Fibroblast of skin of scalp (primary cell): ENCODE results near the gene TYW3.
"Not testable (repeated sequence)": the region's sequence is repeated elsewhere in the genome, so short reads cannot be mapped to it uniquely, and the experiment has no call there.

Experiments used
- DNase-seq: peaks from one replicate; pipeline ENCODE4 v3.0.0-alpha.2; 2013

Gene TYW3

DNA sequence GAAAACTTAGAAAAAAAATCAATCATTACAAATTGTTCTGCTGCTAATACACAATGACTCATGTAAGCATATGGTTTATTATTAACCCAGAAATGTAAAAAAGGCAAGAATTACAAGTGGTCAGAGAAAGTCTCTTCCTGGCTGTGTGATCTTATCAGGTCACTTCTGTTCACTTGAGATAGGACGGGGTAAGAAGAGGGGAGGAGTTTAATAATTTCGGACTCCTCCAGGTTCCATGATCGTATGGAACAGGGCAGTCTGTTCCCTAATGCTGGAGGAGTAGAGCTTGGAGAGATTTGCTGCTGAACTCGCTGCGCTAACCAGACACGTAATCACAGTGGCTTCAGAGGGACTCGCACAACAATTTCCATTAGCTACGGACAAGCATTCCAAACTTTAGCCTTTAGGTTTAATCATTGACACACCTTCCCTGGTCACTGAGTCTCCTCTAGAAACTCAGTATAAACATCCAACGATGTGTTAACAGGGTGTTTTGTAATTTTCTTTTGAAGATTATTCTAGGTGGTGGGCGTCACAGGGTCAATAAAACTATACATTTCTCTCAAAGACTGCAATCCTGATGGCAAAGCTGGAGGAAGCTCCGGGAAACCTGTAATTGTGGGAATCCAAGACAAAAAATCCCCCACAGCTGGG, 1.4 kb upstream of the TYW3 start:
- DNase-seq = no peak

DNA sequence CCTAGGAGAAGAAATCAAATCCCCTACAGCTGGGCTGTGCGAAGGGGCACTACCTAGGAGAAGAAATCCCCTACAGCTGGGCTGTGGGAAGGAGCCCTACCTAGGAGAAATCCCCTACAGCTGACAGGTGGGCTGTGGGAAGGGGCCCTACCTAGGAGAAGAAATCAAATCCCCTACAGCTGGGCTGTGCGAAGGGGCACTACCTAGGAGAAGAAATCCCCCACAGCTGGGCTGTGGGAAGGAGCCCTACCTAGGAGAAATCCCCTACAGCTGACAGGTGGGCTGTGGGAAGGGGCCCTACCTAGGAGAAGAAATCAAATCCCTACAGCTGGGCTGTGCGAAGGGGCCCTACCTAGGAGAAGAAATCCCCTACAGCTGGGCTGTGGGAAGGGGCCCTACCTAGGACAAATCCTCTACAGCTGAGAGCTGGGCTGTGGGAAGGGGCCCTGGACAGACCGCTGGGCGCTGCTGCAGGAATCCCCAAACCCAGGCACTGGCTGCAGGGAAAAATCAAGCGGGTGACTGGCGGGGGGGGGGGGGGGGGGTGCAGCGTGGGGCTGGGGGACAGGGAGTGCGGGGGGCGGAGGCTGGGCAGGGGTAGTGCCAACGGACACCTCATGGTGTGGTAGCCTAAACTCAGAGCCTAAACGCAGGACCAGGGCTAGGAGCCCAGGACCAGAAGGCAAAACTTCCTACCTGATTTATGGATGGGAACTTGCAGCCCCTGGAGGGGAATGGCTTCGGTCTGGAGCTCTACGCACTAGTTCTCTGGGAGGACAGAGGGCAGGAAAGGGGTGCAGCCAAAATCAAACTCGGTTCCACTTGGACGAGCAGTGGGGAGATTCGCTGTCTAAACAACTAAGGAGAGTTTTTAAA, 643 bp upstream of the TYW3 start:
- not testable (repeated sequence) for DNase-seq

DNA sequence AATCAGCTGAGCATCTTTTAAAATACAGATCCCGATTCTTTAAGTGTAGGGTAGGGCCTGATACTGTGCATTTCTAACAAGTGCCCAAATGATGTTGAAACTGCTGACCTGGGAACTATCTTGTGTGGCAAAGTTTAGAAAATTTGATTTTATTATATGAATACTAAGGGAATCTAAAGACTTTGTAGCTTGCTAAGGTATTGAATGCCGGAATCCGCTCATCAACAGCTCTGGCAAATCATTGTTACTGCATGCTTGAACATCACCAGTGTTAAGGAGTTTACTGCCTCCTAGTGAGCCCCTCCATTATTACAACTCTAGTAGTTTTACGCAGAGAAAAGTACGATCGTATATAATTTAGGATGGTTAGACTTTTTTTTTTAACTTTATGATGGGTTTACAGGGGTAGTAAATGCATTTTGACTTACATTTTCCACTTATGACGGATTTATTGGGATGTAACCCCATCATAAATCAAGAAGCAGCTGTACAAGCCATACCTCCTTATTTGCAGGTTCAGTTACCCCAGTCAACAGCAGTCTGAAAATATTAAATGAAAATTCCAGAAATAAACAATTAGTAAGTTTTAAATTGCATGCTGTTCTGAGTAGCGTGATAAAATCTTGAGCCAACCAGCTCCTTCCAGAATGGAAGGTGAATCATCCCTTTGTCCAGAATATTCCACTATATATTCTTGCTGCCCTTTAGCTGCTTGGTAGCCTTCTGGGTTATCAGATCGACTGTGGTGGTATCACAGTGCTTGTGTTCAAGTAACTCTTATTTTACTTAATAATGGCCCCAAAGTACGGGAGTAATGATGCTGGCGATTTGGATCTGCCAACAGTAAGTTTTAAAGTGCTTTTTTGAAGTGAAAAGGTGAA, 892 bp downstream of the TYW3 start:
- peak; percentile 76 for DNase-seq

DNA sequence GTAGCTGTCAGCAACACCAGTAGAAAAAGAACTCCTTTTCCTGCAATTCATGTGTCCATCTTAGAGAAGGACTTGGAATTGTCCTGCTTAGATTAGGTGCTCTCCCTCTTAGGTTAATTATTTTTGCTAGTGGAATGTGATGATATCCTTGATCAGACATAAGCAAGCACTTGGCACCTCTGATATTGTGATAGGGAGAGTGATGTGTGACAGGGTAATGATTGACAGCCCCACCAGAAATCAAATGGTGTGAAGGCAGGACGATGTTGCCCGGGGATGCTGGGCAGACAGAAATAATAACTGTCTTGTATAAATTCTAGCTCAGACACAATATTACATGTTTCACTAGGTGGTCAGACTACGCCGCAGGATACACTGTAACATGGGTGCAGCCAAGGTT, 4.4 kb downstream of the TYW3 start:
- DNase-seq = no peak

DNA sequence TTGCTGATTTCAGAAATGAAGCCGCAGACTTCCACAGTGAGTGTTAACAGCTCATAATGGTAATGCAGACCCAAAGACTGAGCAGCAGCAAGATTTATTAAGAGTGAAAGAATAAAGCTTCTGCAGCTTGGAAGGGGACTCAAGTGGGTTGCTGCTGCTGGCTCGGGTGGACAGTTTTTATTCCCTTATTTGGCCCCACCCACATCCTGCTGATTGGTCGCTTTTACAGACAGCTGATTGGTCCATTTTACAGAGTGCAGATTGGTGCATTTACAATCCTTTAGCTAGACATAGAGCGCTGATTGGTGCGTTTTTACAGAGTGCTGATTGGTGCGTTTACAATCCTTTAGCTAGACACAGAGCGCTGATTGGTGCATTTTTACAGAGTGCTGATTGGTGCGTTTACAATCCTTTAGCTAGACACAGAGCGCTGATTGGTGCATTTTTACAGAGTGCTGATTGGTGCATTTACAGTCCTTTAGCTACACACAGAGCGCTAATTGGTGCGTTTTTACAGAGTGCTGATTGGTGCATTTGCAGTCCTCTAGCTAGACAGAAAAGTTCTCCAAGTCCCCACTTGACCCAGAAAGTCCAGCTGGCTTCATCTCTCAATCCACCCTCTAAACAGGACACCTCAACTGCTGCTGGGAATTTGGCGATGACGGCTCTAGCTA, 7.5 kb downstream of the TYW3 start:
- not testable (repeated sequence) for DNase-seq

DNA sequence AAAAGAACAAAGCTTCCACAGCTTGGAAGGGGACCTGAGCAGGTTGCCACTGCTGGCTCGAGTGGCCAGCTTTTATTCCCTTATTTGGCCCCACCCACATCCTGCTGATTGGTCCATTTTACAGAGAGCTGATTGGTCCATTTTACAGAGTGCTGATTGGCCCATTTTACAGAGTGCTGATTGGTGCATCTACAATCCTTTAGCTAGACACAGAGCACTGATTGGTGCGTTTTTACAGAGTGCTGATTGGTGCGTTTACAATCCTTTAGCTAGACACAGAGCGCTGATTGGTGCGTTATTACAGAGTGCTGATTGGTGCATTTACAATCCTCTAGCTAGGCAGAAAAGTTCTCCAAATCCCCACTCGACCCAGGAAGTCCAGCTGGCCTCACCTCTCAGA, 12.3 kb downstream of the TYW3 start:
- not testable (repeated sequence) for DNase-seq

DNA sequence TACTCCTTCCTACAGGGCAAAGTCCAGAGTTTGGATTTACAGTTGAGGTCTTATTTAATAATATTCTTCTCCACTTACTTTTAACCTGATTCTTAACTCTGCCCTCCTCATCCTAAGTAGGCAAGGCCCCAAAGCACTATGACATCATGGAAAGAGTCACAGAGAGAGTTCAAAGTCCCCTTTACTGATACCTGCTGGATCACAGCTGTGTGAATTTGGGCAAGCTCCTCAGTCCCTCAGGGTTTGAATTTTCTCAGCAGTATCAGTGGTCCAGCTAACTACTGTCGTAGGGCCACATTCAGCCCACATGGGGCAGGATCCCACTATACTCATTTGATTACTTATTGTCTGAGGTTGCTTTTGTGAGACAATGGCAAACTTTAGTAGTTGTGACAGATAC, 16.0 kb downstream of the TYW3 start:
- no peak for DNase-seq

DNA sequence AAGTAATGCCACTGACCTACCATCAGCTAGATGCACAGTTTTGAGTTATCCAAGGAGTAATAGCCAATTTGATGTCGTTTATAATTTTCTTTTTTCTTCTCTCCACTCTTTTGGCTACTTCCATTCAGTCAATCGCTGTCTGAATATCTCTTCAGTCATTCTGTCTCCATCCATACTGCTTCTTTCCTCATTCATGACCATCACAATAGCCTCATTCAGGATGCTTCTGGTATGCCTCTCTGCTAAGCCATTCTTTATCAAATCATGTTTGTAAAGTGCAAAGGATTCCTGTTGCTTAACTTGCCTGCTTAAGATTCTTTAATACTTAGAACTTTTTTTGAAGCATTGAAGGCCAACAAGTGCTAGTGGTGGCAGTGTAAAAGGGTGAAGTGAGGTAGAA, 20.2 kb downstream of the TYW3 start:
- DNase-seq = no peak

DNA sequence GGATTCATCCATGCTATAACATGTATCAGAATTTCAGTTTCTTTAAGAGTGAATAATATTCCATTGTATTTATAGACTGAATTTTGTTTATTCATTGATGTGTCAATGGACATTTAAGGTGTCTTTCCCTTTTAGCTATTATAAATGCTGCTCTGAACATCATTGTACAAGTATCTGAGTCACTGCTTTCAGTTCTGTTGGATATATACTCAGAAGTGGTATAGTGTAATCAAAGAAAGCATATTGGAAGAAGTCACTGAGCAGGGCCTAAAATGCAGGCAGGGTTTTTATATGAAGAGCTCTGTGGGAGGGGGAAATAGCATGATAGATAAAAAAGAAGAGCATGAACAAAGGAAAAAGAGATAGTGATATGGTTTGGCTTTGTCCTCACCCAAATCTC, 22.5 kb downstream of the TYW3 start:
- no peak for DNase-seq

DNA sequence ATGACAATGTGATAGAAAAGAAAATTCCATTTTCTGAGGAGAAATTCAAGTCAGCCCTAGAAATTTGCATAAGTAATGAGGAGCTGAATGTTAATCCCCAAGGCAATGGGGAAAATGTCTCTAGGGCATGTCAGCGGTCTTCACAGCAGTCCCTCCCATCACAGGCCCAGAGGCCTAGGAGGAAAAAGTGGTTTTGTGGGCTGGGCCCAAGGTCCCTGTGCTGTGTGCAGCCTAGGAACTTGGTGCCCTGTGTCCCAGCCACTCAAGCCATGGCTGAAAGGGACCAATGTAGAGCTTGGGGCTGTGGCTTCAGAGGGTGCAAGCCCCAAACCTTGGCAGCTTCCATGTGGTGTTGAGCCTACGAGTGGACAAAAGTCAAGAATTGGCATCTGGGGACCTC, 23.7 kb downstream of the TYW3 start:
- DNase-seq = not testable (repeated sequence)

DNA sequence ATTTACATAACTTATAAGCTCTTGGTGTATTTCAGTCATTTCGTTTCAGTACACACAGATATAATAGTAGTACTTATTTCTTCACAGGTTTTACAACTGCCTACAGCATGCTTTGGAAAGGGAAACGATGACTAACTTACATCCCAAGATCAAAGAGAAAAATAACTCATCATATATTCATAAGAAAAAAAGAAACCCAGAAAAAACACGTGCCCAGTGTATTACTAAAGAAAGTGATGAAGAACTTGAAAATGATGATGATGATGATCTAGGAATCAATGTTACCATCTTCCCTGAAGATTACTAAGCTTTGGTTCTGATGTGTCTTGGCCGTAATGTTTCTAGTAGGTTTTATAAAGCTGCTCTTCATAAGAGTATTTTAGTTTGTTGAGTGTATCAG, 30.9 kb downstream of the TYW3 start:
- DNase-seq = no peak

DNA sequence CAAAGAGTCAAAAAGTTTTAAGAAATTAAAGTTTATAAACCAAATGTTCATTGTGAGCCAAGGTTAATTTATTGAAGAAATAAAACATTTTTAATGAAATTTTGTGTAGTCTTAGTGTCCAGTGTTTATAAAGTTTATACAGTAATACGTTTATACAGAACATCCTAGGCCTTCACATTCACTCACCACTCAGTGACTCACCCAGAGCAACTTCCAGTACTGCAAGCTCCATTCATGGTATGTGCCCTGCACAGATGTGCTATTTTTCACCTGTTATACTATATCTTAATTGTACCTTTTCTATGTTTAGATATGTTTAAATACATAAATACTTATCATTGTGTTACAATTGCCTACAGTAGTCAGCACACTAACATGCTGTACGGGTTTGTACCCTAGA, 33.6 kb downstream of the TYW3 start:
- no peak for DNase-seq

DNA sequence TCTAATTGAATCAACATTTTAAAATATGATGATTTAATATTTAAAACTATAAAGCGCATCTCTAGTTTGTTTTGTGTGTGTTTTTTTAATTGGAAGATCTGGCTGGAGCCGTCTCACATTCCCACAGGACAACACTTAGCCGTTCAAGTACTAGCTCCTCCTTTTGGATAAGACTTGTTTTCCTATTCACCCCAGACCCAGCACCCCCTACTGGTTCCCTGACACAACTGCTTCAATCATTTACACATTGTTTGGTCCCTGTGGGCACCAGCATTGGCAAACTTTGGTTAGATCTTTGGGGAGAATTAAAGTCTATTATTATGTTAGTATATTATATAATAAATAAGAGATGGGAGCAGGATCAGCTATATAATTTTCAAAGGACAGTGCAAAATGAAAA, 34.5 kb downstream of the TYW3 start:
- DNase-seq = peak; percentile 17

DNA sequence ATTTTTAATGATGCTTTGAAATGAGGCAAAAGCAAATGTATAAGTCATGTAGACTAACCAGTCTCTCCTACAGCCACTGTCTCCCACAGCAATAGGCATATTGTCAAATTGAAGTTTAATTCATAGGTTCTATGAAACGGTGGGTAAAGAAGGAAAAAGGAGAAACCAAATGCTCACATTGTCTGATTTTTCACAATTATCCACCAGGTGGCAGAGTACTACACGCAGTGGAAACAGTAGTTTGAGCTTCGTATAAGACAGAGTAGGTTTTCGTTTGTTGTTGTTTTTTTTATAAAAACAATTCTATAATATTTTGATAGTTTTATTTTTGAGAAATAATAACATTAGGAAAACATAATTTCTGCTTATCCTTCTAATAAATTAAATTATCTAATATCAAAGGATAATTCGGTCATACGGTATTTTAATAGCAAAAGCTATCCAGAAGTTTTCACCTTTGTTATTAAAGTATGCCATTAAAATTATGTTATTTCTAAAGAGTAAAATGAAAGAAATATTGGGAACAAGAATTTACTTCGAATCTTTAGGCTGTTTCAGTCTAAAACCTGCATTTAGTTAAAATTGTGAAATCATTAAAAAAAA, 39.1 kb downstream of the TYW3 start:
- peak; percentile 58 for DNase-seq

DNA sequence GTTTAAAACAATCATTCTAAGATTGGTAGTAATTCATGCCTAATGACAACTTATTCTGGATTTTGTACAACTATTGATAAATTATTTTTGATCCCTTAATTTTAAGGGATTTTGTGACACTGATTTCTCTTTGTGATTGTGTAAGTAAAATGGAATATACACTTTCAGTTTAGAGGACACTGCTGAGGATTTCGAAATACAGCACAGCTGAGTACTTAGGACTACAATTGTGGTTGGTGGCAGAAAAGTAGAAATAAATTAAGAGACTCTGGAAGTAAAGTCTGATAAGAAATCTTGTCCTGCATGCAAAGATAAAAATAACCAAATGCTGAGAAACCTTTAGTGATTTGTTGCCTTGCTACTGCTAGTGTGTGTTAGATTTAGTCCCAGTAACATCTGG, 40.0 kb downstream of the TYW3 start:
- DNase-seq = no peak

DNA sequence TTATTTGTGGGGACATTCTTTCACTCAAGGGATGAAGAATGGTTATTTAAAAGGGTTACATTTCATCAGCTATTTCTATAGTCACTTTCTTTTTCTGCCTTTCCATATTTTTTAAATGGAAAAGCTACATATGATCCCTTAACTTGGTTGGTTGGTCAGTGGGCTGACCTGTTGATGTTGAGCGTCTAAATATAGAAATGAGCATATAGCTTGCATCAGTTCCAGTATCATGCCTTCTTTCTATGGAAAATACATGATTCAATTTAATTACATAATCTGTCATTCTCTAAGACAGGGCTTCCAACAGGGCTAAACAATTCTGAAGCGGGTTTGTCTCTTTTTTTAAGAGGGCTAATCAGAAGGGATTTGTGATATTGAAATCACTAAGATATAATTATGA, 40.6 kb downstream of the TYW3 start:
- DNase-seq = no peak

DNA sequence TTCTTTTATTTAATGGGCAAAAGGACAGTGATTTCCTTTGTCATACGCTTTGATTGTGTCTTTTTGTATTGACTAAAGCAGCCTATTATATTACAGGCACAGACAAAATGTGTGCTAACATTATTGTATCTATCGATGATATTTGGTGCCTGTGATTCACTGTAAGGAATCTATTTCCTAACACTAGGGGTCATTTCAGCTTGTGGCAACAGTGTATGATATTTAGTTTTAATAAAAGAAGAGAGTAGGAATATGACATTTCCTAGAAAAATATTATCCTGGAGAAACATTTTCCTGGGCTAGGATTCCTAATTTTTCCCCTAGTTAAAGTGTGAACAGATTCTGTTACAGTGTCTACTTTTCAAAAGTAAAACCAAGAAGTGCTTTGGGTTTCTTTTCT, 42.8 kb downstream of the TYW3 start:
- no peak for DNase-seq

DNA sequence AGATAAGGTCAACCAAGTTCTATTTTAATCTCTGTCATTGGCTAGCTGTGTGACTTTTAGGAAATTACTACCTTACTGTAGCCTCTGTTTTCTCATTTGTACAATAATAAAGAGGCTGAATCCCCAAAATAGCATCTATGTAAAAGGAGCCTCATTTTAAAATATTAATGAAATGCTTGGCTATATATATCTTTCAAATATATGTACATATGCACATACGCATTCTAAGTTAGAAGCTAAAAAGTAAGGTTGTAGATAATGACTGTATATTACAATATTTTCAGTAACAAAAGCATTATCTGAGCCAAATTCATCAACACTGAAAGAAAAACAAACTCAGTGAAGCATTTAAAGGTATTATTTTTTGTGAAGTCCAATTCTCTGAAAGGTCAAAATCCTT, 44.6 kb downstream of the TYW3 start:
- no peak for DNase-seq

DNA sequence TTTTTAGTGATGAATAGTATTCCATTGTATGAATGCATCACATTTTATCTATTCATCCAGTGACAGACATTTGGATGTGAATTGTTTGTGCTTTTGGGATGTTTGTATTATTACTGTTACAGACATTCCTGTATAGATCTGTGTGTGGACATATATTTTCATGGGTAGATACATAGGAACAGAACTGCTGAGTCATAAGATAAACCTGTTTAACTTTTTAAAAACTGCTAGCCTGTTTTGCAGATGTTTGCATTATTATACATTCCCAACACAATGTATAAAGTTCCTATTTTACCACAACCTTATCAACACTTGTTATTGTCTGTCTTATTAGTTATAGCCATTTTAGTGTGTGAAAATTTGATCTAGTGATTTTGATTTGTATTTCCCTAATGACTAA, 46.8 kb downstream of the TYW3 start:
- DNase-seq = no peak

DNA sequence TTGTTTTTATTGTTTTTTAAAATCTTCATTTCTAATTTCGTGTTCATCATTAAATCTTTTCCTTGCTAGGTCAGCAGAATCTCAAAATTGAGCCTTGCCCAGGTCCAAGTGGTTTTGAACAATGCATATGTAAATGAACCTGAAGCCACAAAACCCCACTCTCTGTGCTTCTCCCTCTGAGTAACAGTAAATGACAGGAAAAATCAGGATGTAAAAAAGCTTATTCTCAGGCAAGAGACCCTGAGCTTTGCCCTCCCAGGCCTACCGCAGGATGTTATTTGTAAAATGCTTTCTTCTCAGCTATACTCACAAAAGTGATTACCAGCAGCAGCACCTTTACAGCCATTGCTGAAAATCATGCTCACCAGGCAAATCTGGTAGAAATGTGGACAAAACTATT, 47.6 kb downstream of the TYW3 start:
- DNase-seq = no peak

DNA sequence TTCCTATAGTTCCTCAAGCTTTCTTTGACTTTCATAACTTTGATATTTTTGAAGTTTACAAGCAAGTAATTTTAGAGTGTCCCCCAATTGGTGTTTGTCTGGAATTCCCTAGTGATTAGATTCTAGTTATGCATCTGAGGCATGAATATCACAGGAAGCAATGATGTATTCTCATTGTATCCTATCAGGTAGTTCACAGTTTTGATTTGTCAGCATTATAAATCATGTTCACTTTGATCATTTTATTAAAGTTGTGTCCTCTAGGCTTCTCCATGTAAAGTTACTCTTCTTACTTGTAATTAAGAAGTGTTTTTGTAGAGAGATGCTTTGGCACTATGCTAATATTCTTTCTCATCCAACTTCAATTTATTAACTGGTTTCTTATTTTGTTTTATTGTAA, 53.0 kb downstream of the TYW3 start:
- DNase-seq = no peak

DNA sequence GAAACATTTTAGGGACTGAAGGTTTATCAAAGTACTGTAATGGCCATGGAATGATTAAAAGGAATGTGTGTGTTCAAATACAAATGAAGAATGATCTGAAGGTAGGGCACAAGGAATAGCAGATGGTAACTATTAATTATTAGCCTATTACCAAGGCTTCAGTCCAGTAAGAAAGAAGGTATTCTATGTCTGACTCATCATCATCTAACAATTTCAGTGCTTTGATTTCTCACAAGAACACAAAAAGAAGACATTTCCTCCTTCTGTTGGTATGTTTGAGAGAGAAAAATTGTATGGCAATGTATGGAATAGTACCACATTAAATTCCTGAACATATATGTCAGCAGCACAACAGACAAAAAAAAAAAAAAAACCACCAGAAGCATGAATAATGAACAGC, 57.5 kb downstream of the TYW3 start:
- peak; percentile 77 for DNase-seq
